Endothelial cell of umbilical vein (primary cell): ENCODE measurements around the gene GRK5. TPM values are rescaled to one million over a fixed set of nuclear protein-coding genes. Genes with fewer than 3 reads are reported as not detected.

ENCODE experiments used
- BruUV-seq: library from RNA; stranded (reverse); fragments of 400-500 nt; replicated peaks from 2 replicates; lab custom pipeline; 2021; lab: Mats Ljungman, UMichigan
- CTCF ChIA-PET: fragments of 300-600, 350-600 bp; sonication (Branson Sonifier 250); formaldehyde crosslinking; loops from one replicate; lab custom pipeline; 2021; ENCODE audit warnings: antibody characterized with exemption, inconsistent platforms; lab: Charles Lee
- POLR2A ChIA-PET: fragments of 300-600, 350-600 bp; sonication (Branson Sonifier 250); formaldehyde crosslinking; loops from one replicate; lab custom pipeline; 2021; ENCODE audit warnings: antibody characterized with exemption, inconsistent platforms; lab: Charles Lee
- DNase-seq: peaks from one replicate; pipeline ENCODE4 v3.0.0-alpha.2; 2011; ENCODE audit warnings: low read depth, low spot score
- FAIRE-seq: peaks from 2 replicates; lab custom pipeline; 2011; peaks lifted over from hg19 to GRCh38; lab: Jason Lieb, UNC
- H2AFZ ChIP-seq: 2 replicates; pipeline ENCODE4 v1.6.0; 2012; ENCODE audit warnings: low read depth, low read length, control low read depth, inconsistent platforms
- H3K27ac ChIP-seq: 2 replicates; pipeline ENCODE4 v1.5.1; 2011; ENCODE audit warnings: low read depth, mild to moderate bottlenecking, control low read depth, low read length, moderate library complexity; ENCODE audit not compliant: insufficient read depth
- H3K27me3 ChIP-seq, 2 experiments: 2 replicates each; pipeline versions ENCODE4 v1.6.0 to v1.6.1; 2011; ENCODE audit warnings: low read length in 2 of 2, mixed read lengths in 1 of 2; ENCODE audit not compliant: control insufficient read depth in 2 of 2, insufficient read depth in 2 of 2
- H3K36me3 ChIP-seq, 2 experiments: 2 replicates in 1 of 2; 3 replicates in 1 of 2; pipeline ENCODE4 v1.5.1; 2011; ENCODE audit warnings: low read length in 2 of 2, mild to moderate bottlenecking in 1 of 2, moderate library complexity in 1 of 2; ENCODE audit not compliant: control insufficient read depth in 2 of 2, insufficient read depth in 2 of 2; ENCODE audit errors: extremely low read depth in 1 of 2
- H3K4me1 ChIP-seq: 3 replicates; pipeline ENCODE4 v1.5.1; 2011; ENCODE audit warnings: mild to moderate bottlenecking, low read length; ENCODE audit not compliant: control insufficient read depth, insufficient read depth; ENCODE audit errors: extremely low read depth
- H3K4me2 ChIP-seq: 2 replicates; pipeline ENCODE4 v1.6.1; 2011; ENCODE audit warnings: low read length, control low read depth, mixed read lengths; ENCODE audit not compliant: insufficient read depth
- H3K4me3 ChIP-seq, 3 experiments: fragments of 200-600 bp in 1 of 3; sonication (generic), shearing (Covaris generic) in 1 of 3; replicated peaks in 1 of 3; 2 replicates each; pipeline ENCODE4 v1.5.1; 2011 to 2016; ENCODE audit warnings: control low read depth in 3 of 3, low read length in 3 of 3, mild to moderate bottlenecking in 2 of 3, inconsistent platforms in 1 of 3, low read depth in 1 of 3, moderate library complexity in 1 of 3; ENCODE audit not compliant: insufficient read depth in 1 of 3
- H3K79me2 ChIP-seq: 2 replicates; pipeline ENCODE4 v1.6.0; 2012; ENCODE audit warnings: low read length, inconsistent platforms; ENCODE audit not compliant: control insufficient read depth, insufficient read depth
- H3K9ac ChIP-seq: replicated peaks from 2 replicates; pipeline ENCODE3; 2011; ENCODE audit warnings: low read length, control low read depth; ENCODE audit not compliant: insufficient read depth; ENCODE audit errors: extremely low read depth
- H3K9me1 ChIP-seq: replicated peaks from 3 replicates; pipeline ENCODE4 v1.6.0; 2011; ENCODE audit warnings: mild to moderate bottlenecking, low read length; ENCODE audit not compliant: control insufficient read depth, insufficient read depth; ENCODE audit errors: extremely low read depth
- H3K9me3 ChIP-seq: replicated peaks from 2 replicates; pipeline ENCODE4 v1.5.1; 2012; ENCODE audit warnings: low read length, inconsistent platforms; ENCODE audit not compliant: control insufficient read depth, insufficient read depth
- H4K20me1 ChIP-seq: replicated peaks from 2 replicates; pipeline ENCODE3; 2011; ENCODE audit warnings: mild to moderate bottlenecking, low read length; ENCODE audit not compliant: control insufficient read depth, insufficient read depth; ENCODE audit errors: extremely low read depth
- CTCF ChIP-seq, 2 donors: IDR thresholded peaks; 1 replicate in 1 of 2; 2 replicates in 1 of 2; pipeline ENCODE4 v1.5.1; 2011; ENCODE audit warnings: low read length in 2 of 2, mild to moderate bottlenecking in 2 of 2, moderate library complexity in 2 of 2, control low read depth in 1 of 2, inconsistent platforms in 1 of 2, low read depth in 1 of 2; ENCODE audit not compliant: insufficient read depth in 1 of 2; ENCODE audit errors: extremely low read depth in 1 of 2
- EZH2 ChIP-seq: IDR thresholded peaks from 2 replicates; pipeline ENCODE4 v1.6.1; 2012; ENCODE audit warnings: borderline replicate concordance, low read depth, mild to moderate bottlenecking, moderate library complexity, low read length, inconsistent platforms; ENCODE audit not compliant: severe bottlenecking
- FOS ChIP-seq: IDR thresholded peaks from 2 replicates; pipeline ENCODE4 v1.6.1; 2011; ENCODE audit warnings: mild to moderate bottlenecking, low read length, moderate library complexity, borderline replicate concordance; ENCODE audit not compliant: insufficient read depth
- GATA2 ChIP-seq: IDR thresholded peaks from 2 replicates; pipeline ENCODE4 v1.7.0; 2011; ENCODE audit warnings: low read depth, mild to moderate bottlenecking, moderate library complexity, mixed read lengths, low read length; ENCODE audit not compliant: insufficient read length, insufficient read depth
- JUN ChIP-seq: IDR thresholded peaks from 2 replicates; pipeline ENCODE4 v1.6.1; 2011; ENCODE audit warnings: borderline replicate concordance, low read depth; ENCODE audit not compliant: insufficient read length, insufficient read depth
- MYC ChIP-seq: IDR thresholded peaks from one replicate; pipeline ENCODE4 v1.6.1; 2011; ENCODE audit warnings: mild to moderate bottlenecking, low read depth, low read length
- POLR2A ChIP-seq: IDR thresholded peaks from 2 replicates; pipeline ENCODE4 v1.6.1; 2012; ENCODE audit warnings: low read depth, mild to moderate bottlenecking, control low read depth, low read length
- POLR2AphosphoS5 ChIP-seq: IDR thresholded peaks from 2 replicates; pipeline ENCODE4 v1.6.1; 2012; ENCODE audit warnings: low read depth, mild to moderate bottlenecking, control low read depth, low read length, moderate library complexity; ENCODE audit not compliant: insufficient read depth
- dilution Hi-C: fragments of 300-500 bp; cut with MboI; formaldehyde crosslinking; loops from one replicate; pipeline ENCODE4 v1.15.0; 2019; ENCODE audit warnings: low sequenced_read_pairs; ENCODE audit not compliant: extremely low pct_ligation_motif_present
- intact Hi-C: fragments of 100-400 bp; cut with micrococcal nuclease; formaldehyde crosslinking; loops from one replicate; pipeline ENCODE4 v1.10.0; 2022
- polyA plus RNA-seq, 4 experiments: library from polyadenylated mRNA; depleted of rRNA in 3 of 4; stranded (reverse) in 3 of 4; unstranded in 1 of 4; fragments of >200 nt; gene quantifications; 2 replicates each; pipeline versions ENCODE4 v1.2.1 to v1.2.3, GENCODE V29; 2011 to 2012; ENCODE audit warnings: missing spikeins in 1 of 4
- total RNA-seq: library from RNA; stranded (reverse); gene quantifications from 2 replicates; pipeline ENCODE4 v1.2.3, GENCODE V29; 2021
- TF ChIP-seq, protein P1 (sequence below): IDR thresholded peaks from 2 replicates; pipeline ENCODE4 v1.6.1; 2011; ENCODE audit not compliant: insufficient read depth, insufficient read length

The GRK5 gene
- total and polyA plus RNA-seq, 2 donors (not counting 3 experiments of a cell fraction or from before 2014, with no cell fraction given), result 13.1 to 29.5 TPM

GRCh38 chr10:119159332-119159731, 48.0 kb upstream of the GRK5 start:
- Histone ChIP-seq H4K20me1 (no peaks in the 10 kb centered on the region), H3K4me3 (no peak overlapping the region), H3K9me3 (no peaks in the 10 kb centered on the region), H3K36me3 (peaks cover 0 to 2% of the 10 kb centered on the region in 2 experiments), H3K27ac (no peak overlapping the region), H3K79me2 (no peaks in the 10 kb centered on the region), H3K4me2 (no peak overlapping the region), H3K4me1 (peaks cover 2% of the 10 kb centered on the region), H3K9ac (no peak overlapping the region), H2AFZ (no peak overlapping the region), H3K27me3 (no peaks in the 10 kb centered on the region), H3K9me1 (no peaks in the 10 kb centered on the region)
- TF ChIP-seq GATA2 (no peak), MYC (no peak), POLR2AphosphoS5 (no peak), EZH2 (no peak), JUN (no peak), POLR2A (no peak), FOS (no peak), CTCF (IDR thresholded peaks at IDR 0.05; ENCODE audit: extremely low read depth in 1 of 2, insufficient read depth in 1 of 2, low read depth in 1 of 2, low read length in 2 of 2) (no peak)
- TF ChIP-seq, protein P1, sequence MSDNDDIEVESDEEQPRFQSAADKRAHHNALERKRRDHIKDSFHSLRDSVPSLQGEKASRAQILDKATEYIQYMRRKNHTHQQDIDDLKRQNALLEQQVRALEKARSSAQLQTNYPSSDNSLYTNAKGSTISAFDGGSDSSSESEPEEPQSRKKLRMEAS, result no peak
- intact Hi-C loops, result no loop called here
- DNase-seq (no peak), FAIRE-seq (no peak)
- BruUV-seq, result no TSS peak
- CTCF ChIA-PET, result no interaction called here
- dilution Hi-C loops, result no loop called here
- POLR2A ChIA-PET, result no interaction called here
